Upper lobe of left lung (tissue), 6 donors: Measurements from ENCODE around the gene SSR4. TPM values are rescaled to one million over a fixed set of nuclear protein-coding genes. Genes with fewer than 3 reads are reported as not detected.
A peak's percentile ranks its signal among the peaks of the same experiment; 100 is the strongest.
"Not testable (repeated sequence)": the region's sequence is repeated elsewhere in the genome, so short reads cannot be mapped to it uniquely, and the experiment has no call there.

Source experiments
- ATAC-seq, 2 donors: fragments of 200-7000 bp; cut with Tn5 transposase; one replicate each; pipeline ENCODE4 v1.9.1; 2022; ENCODE audit warnings: mild to moderate bottlenecking in 2 of 2, moderate library complexity in 2 of 2; ENCODE audit not compliant: low FRiP score in 2 of 2
- DNase-seq, 2 donors: peaks; one replicate each; pipeline ENCODE4 v3.0.0-alpha.2; 2019 to 2020
- H3K27ac ChIP-seq, 4 donors: fragments of 200-600 bp; sonication (generic); one replicate each; pipeline ENCODE4 v1.5.1; 2016 to 2019
- H3K27me3 ChIP-seq, 4 donors: fragments of 200-600 bp; sonication (generic); one replicate each; pipeline ENCODE4 v1.5.1; 2017 to 2019
- H3K36me3 ChIP-seq, 4 donors: fragments of 200-600 bp; sonication (generic); one replicate each; pipeline ENCODE4 v1.5.1; 2016 to 2019
- H3K4me1 ChIP-seq, 4 donors: fragments of 200-600 bp; sonication (generic); one replicate each; pipeline ENCODE4 v1.5.1; 2018 to 2019
- H3K4me3 ChIP-seq, 4 donors: fragments of 200-600 bp; sonication (generic); one replicate each; pipeline ENCODE4 v1.5.1; 2017 to 2019; ENCODE audit warnings: mild to moderate bottlenecking in 2 of 4, moderate library complexity in 1 of 4
- H3K9me3 ChIP-seq, 4 donors: fragments of 200-600 bp; sonication (generic); one replicate each; pipeline ENCODE4 v1.5.1; 2018 to 2019
- CTCF ChIP-seq, 6 experiments: fragments of 450-650 bp in 4 of 6; fragments of 200-600 bp in 2 of 6; sonication (generic) in 2 of 6; IDR thresholded peaks; one replicate each; pipeline ENCODE4 v1.5.1; 2016 to 2019; ENCODE audit warnings: antibody characterized with exemption in 6 of 6
- EP300 ChIP-seq, 4 donors: sonication (generic); formaldehyde crosslinking; IDR thresholded peaks; one replicate each; pipeline ENCODE4 v1.5.1; 2017; ENCODE audit warnings: antibody characterized with exemption in 4 of 4, control low read depth in 2 of 4
- POLR2A ChIP-seq, 4 donors: fragments of 450-650 bp; IDR thresholded peaks; one replicate each; pipeline ENCODE4 v1.5.1; 2016 to 2017; ENCODE audit warnings: antibody characterized with exemption in 4 of 4, mild to moderate bottlenecking in 2 of 4
- POLR2AphosphoS5 ChIP-seq, 2 donors: sonication (generic); formaldehyde crosslinking; IDR thresholded peaks; one replicate each; pipeline ENCODE4 v1.5.1; 2017; ENCODE audit warnings: antibody characterized with exemption in 2 of 2
- WGBS, 2 donors: methylation state at CpG; one replicate each; pipeline ENCODE4 v1.1.5; 2017 to 2018; 5-methylcytosine and 5-hydroxymethylcytosine counted together
- total RNA-seq, 6 donors: library from RNA; depleted of rRNA in 4 of 6; stranded (reverse); fragments of >200 nt in 4 of 6; gene quantifications; one replicate each; pipeline versions ENCODE4 v1.1.0 to v1.2.1, GENCODE V29; 2016 to 2021
- donor health status: DM: no; HTN: no; CAD: no; lungs with moderate emphysema.
- donor health status: DM: no; HTN: yes; CAD: no; lungs with severe emphysema.

SSR4 gene
- total RNA-seq, 6 donors from 2014 or later: 70.2 to 328 (median 172) TPM

- no peak for ATAC-seq
Observed at GRCh38 chrX:153813161-153813560, 18.7 kb downstream of the SSR4 start.

DNA sequence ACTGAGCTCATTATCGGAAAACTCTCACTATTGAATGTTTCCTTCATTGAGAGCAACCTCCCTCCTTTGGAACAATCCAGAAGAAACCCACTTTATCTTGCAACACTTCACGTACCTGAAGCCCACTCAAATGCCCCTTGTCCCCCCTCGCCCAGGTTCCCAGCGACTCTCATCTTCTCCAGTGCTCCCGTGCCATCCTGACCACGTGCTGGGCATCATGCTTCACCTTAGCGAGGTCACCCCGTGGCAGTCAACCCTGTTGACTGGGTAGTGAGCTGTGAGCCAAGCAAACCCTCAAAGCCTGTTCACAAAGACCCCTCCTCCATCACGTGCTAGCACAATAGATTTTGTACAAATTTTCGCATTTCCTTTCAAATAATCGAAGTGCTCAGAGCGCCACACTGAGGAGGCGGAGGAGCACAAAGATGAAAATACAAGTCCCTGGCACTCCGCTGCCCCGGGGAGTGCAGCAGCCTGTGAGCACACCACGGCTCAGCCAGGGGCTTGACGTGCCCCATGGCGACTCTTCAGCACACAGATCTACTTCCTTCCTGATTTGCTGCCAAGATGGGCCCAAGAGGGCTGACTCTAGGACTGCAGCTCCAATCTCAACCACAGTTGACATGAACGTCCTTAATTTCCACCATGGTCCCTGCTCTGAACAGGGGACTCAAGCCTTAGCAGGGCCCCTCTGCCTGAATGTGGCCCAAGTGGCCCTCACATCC, 20.3 kb downstream of the SSR4 start:
- TF ChIP-seq POLR2A (IDR thresholded peaks at IDR 0.05): no peak
- TF ChIP-seq EP300 (IDR thresholded peaks at IDR 0.05): no peak
- no peak for TF ChIP-seq POLR2AphosphoS5 (IDR thresholded peaks at IDR 0.05)
- no peak for TF ChIP-seq CTCF (IDR thresholded peaks at IDR 0.05)
- WGBS, 2 donors: 69 to 83% methylated on average over 12 to 19 of the region's 19 CpGs
- Histone ChIP-seq H3K9me3 (no peaks in the 10 kb centered on the region), H3K4me3 (no peak overlapping the region), H3K27ac (no peak overlapping the region), H3K36me3 (no peaks in the 10 kb centered on the region), H3K27me3 (peaks cover 0 to 10% (median 0%) of the 10 kb centered on the region in 4 donors), H3K4me1 (peaks cover 0 to 13% (median 5%) of the 10 kb centered on the region in 4 donors)
- ATAC-seq: no peak
- no peak for DNase-seq

More at GRCh38 chrX:153813161-153813560, 18.7 kb downstream of the SSR4 start:
- peaks cover 0 to 4% (median 0%) of the 10 kb centered on the region in 4 donors for H3K27me3 ChIP-seq
- WGBS, 2 donors: 88 to 90% methylated on average over 5 of the region's 5 CpGs
- H3K9me3 ChIP-seq: no peaks in the 10 kb centered on the region
- no peaks in the 10 kb centered on the region for H3K36me3 ChIP-seq
- TF ChIP-seq POLR2AphosphoS5 (IDR thresholded peaks at IDR 0.05): no peak
- no peak for TF ChIP-seq CTCF (IDR thresholded peaks at IDR 0.05)
- TF ChIP-seq POLR2A (IDR thresholded peaks at IDR 0.05): no peak
- TF ChIP-seq EP300 (IDR thresholded peaks at IDR 0.05): no peak
- H3K27ac ChIP-seq: no peak overlapping the region
- no peaks in the 10 kb centered on the region for H3K4me1 ChIP-seq
- no peak overlapping the region for H3K4me3 ChIP-seq
- no peak for DNase-seq

- H3K27me3 ChIP-seq: peaks cover 0 to 17% (median 0%) of the 10 kb centered on the region in 4 donors
- no peak overlapping the region for H3K4me3 ChIP-seq
- no peak for DNase-seq
- ATAC-seq: no peak
- H3K9me3 ChIP-seq: no peaks in the 10 kb centered on the region
- H3K27ac ChIP-seq: no peak overlapping the region
- peaks cover 0 to 13% (median 5%) of the 10 kb centered on the region in 4 donors for H3K4me1 ChIP-seq
- TF ChIP-seq POLR2A (IDR thresholded peaks at IDR 0.05) (no peak), CTCF (IDR thresholded peaks at IDR 0.05) (peak in 1 of 6 experiments; percentile 26), EP300 (IDR thresholded peaks at IDR 0.05) (no peak)
- 69 to 82% methylated on average over 18 to 19 of the region's 25 CpGs for WGBS, 2 donors
- no peaks in the 10 kb centered on the region for H3K36me3 ChIP-seq
Observed at GRCh38 chrX:153816831-153817690, 22.6 kb downstream of the SSR4 start.

GRCh38 chrX:153818064-153818463, 23.6 kb downstream of the SSR4 start:
- H3K36me3 ChIP-seq, H3K4me3 ChIP-seq, H3K27ac ChIP-seq, DNase-seq, ATAC-seq, H3K9me3 ChIP-seq: not testable (repeated sequence)
- H3K4me1 ChIP-seq: peaks cover 0 to 13% (median 5%) of the 10 kb centered on the region in 4 donors
- WGBS, 2 donors: 75 to 85% methylated on average over 9 of the region's 9 CpGs
- H3K27me3 ChIP-seq: peaks cover 0 to 17% (median 0%) of the 10 kb centered on the region in 4 donors
